GM19397 (cell line): ENCODE data around the gene PARP1.
"Not testable (repeated sequence)": the region's sequence is repeated elsewhere in the genome, so short reads cannot be mapped to it uniquely, and the experiment has no call there.

Experiments used
- ATAC-seq: cut with Tn5 transposase; IDR thresholded peaks from one replicate; pipeline ENCODE4 v1.9.1; 2021; ENCODE audit warnings: mild to moderate bottlenecking, moderate library complexity; ENCODE audit not compliant: unreplicated experiment

PARP1 gene

DNA sequence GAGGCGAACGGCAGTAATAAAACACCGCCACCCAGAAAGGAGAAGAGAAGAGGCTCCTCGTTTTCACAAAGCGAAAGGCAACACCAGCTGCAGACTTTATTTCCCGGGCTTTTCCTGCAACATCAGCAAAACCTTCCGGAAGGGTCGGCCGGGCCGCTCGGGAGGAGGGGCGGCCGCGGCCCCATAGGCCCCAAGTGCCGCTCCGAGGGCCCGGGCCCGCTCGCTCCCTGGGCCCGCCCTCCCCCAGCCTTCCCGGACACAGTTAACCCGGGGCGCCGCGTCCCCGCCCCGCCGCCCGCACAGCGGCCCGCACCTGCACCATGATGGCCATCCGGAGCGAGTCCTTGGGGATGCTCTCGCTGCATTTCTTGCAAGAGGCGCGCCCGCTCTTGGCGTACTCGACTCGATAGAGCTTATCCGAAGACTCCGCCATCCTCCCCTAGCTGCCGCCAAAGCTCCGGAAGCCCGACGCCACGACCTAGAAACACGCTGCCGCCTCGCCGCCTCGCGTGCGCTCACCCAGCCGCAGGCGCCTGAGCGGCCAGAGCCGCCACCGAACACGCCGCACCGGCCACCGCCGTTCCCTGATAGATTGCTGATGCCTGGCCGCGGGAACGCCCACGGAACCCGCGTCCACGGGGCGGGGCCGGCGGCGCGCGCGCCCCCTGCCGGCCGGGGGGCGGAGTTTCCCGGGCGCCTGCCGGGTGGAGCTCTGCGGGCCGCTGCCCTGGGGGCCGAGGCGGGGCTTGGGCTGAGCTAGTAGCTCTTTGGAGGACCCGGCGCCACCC lies at the start of gene PARP1:
Gene PARP1 (minus strand): TSS at position 597 of the 788 bp plus-strand sequence. CDS start 164 bp downstream, at position 433.
- ATAC-seq, result peak; percentile 73

DNA sequence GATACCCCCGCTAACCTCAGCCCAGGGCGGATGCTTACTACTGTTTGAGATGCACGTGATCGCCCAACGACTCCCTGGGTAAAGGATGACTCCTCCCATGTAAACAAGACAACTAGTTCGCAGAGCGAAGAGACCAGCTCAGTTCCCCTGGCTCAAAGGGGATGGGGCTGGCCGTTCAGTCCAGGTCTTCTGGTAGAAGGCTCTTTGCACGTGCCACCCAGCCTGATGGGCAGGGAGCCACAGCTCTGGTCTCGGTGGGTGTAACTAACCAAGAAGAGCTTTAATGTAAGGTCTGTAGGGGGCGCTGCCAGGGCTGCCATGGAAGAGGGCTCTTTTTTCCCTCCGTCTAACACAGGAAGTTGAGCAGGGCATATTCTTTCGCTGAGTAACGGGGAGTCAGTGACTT lies 49.4 kb upstream of the PARP1 start:
- no peak for ATAC-seq

DNA sequence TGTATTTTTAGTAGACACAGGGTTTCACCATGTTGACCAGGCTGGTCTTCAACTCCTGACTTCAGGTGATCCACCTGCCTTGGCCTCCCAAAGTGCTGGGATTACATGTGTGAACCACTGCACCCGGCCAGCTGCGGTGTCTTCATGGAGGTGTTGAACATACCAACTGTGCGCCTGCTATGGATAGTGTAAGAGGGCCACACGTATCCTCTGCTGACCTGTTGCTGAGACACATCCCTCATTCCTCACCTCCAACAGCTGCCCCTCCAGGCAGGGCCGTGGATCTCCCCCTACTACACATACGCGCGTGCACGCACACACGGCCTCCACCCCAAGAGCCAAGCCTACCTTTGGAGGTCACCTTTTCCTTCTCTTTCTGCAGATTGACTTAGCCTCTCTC lies 48.0 kb upstream of the PARP1 start:
- no peak for ATAC-seq

DNA sequence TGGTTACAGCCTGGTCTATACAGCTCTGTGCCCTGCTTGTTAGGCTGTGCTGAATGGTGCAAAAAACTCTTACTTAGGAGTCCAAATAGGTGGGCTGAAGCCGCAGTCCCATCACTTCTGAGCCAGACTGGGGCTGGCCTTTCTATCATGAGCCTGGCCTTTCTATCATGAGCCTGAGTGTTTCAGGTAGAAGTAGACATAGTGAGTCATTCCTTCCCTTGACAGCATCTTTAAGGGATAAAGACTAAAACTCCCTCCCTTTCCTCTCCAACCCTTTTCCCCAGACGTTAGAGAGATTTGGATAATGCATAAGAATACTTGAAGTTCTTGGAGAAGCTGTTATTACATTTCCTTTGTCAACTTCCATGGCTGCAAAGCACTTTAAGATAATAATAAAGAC lies 46.5 kb upstream of the PARP1 start:
- no peak for ATAC-seq

DNA sequence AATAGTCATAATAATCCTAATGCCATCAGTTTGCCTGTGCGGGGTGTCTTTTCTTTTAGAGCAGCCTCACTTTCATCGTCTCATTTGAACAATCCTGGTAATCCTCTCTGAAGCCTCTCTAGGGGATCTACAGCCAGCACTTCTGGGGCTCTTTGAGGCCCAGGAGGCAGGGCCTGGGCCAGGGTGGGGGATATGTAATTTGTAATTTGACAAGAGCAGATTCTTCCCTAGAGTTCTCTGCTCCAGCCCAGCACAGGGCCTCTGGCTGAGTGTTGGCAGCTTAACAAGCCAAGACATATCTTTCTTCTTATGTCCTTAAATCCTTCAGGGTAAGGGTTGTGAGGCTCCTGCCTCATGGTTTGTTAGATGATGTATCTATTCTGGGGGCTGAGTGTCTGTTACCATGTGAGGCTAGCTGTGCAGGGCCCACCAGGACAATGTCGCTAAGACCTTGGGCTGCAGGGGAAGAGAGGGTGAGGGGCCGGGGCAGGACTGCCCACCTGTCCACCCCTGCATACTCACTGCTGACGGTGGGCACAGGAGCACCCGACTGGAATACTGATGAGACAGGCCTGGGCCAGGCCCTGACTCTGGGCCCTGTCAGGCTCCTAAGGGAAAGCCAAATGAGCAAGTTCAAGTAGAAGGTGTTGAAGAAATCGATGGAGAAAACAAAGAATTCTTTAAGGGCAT lies 45.3 kb upstream of the PARP1 start:
- no peak for ATAC-seq

DNA sequence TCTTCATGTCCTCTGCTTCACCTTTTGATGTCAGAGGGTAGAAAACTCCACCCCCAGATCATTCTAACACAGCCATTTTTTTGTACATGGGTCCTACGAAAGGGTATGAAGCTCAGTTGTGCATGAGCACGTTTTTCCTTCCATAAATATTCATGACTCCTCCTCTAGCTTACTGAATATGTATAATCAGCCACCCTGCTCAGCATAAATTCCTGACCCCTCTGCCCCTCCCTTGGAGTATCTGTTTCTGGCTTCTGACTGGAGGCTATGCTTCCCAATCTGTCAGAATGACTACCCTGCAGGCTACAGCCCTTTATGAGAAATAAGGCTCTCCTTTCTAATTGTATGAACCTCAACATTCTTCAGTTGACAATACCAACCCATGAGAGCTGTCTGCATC lies 42.8 kb upstream of the PARP1 start:
- no peak for ATAC-seq

DNA sequence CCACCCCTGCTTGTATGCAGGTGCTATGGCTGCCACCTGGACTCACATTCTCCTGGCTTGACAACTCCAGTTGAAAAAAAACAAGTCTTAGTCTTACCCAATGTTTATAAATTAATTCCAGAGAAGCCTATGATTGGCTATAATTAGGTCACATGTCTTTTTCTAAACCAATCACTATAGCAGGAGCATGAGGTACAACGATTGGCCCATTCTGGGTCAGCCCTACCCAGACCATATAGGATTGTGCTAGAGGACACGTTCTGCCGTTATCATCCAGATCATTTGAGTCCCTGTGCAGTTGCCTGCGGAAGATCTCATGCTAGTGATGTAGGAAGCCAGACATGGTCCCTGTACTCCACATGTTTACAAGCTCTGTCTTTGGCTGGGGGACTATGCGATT lies 41.9 kb upstream of the PARP1 start:
- ATAC-seq, result no peak

DNA sequence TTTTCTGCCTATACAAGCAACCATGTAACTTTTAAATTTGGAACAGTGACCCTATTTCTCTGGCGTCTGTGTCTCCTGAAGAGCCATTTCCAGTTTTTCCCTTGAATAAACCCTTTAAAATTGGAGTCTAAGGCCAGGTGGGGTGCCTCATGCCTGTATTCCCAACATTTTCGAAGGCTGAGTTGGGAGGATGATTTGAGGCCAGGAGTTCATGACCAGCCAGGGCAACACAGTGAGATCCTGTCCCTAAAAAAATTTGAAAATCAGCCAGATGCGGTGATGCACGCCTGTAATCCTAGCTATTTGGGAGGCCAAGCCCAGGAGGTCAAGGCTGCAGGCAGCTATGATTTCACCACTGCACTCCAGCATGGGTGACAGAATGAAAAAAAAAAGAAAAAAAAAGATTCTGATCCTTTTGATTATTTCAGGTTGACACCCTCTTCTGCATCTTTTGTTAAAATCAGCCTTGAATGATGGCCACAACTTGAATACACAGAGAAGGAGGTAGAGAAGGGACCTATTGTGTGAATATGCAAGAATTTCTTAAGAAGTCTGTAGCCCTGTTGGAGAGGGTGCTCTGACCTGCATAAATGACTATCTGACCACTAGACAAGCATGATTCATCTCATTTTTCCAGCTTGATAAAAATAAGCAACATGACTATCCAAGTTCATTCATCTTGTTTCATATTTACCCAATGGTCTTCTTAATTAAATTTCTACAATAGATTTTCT lies 40.2 kb upstream of the PARP1 start:
- no peak for ATAC-seq

- no peak for ATAC-seq
Measured at GRCh38 chr1:226446094-226446493, 38.2 kb upstream of the PARP1 start.

DNA sequence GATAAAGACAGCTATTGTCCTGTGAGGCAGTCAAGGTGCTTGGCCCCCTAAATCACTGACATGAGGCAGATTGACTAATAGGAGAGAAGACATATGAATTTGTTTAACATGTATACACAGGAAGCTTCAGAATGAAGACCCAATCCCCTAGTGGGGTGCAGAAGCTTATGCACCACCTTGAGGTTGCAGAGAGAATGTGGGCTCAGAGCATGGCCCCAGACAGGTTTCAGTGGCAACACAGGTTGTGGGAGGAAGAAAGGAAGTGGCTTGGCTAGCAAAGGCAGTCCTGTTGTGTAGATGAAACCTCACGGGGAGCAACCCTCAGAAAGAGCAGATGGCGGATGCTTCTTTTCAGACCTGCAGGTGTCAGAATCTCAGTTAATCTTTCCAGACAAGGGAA lies 37.0 kb upstream of the PARP1 start:
- ATAC-seq, result peak; percentile 98

DNA sequence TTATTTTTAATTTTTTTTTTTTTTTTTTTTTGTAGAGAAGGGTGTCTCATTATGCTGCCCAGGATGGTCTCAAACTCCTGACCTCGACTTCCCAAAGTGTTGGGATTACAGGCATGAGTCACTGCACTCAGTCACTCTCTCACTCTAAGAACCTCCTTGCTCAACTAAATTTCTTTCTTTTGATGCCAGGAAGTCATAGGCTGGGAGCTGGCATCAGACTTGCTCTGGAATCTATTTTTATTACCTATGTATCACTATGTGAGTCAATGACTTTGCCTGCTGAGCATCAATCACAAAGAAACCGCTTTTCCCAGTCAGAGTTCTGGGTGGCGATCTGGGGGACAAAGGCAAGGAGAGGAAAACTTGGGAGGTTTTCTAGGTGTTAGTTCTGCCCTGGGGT lies 35.5 kb upstream of the PARP1 start:
- no peak for ATAC-seq

- ATAC-seq, result no peak
Measured at GRCh38 chr1:226443033-226443432, 35.1 kb upstream of the PARP1 start.

DNA sequence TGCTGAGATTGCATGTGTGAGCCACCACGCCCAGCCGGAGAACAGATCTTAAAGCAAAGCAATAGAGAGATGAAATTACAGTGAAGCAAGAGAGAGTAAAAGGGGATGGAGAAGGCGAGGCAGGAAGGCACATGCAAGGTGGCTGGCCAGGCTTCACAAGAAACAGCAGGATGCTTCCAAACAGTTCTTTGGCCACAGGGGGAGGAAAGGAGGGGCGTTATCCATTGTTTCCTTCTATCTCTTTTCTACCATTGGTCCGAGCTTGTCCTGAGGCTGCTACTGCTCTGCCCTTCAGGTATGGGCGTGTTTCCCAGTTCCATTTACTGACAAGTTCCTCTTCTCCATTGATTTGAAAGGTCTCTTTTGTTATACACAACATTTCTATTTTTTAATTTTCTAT lies 33.7 kb upstream of the PARP1 start:
- no peak for ATAC-seq

GRCh38 chr1:226440512-226440911 lies 32.6 kb upstream of the PARP1 start:
- ATAC-seq, result no peak

DNA sequence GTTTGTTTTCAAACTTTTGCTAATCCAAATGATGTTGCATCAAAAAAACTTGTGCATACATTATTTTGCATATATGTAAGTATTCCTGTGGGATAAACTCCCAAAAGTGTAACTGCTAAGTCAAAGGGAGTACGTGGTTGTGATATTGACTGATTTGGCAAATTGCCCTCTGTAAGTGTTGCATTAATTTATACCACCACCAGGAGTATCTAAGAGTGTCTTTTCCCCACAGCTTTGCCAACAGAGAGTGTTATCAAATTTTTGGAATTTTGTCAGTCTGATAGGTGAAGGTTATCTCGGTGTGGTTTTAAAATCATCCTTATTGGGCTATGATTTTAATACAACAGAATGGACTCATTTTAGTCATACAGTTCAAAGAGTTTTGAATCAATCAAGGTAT lies 30.1 kb upstream of the PARP1 start:
- ATAC-seq, result no peak

GRCh38 chr1:226436855-226437491 lies 29.1 kb upstream of the PARP1 start:
- peak; percentile 58 for ATAC-seq

DNA sequence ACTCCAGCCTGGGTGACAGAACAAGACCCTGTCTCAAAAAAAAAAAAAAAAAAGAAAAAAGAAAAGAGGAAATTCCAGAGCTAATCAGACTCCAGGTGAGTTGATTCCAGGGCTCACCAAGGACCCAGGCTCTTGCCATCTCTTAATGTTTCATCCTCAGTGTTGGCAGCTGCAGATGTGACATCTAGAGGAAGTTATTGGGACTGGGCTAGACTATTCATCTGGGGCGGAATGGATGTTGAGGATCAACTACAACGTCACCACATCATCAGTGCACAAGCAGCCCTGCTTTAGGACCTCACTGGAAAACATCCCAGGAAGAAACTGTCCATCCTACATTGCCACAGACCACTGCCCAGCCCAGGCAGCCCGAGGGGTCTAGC lies 28.6 kb upstream of the PARP1 start:
- ATAC-seq, result no peak

- no peak for ATAC-seq
Measured at GRCh38 chr1:226433341-226433720, 25.4 kb upstream of the PARP1 start.

DNA sequence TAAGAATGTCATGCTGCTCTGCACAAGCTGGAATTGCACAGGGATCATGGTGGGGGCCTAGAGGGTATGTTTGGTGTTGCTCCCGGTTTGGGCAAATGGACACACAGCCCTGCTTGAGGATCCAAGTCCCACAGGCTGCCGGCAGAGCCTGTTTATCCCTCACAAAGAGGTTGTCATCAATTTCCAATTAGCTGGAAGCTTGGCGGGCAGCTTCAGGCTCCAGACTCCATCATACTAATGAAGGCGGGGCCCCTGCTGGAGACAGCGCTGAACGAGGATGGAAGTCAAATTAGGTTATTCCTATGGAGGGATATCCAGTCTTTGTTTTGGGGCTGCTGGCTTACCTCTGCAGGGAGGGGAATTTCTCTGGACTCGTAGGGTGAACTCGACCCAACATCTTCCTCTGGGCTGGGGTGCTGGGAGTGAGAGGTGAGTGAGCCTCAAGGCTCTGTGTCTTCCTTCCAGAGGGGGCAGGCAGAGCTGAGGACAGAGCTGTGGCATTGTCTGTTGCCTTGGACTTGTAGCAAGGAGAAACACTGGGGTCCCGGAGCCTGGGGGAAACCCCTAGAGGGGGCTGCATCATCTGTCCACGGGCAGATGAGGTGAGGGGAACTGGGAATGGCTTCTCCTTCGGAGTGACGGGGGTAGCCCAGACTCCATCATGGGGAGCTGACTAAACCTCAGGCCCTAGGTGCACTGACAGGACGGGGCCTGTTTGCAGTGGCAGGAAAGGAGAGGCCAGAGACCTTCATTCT lies 24.9 kb upstream of the PARP1 start:
- no peak for ATAC-seq

DNA sequence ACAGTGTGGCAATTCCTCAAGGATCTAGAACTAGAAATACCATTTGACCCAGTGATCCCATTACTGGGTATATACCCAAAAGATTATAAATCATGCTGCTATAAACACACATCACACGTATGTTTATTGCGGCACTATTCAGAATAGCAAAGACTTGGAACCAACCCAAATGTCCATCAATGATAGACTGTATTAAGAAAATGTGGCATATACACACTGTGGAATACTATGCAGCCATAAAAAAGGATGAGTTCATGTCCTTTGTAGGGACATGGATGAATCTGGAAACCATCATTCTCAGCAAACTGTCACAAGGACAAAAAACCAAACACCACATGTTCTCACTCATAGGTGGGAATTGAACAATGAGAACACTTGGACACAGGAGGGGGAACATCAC lies 24.0 kb upstream of the PARP1 start:
- ATAC-seq, result not testable (repeated sequence)
